ENCODE results near the gene ATP5PO. TPM values are rescaled to one million over a fixed set of nuclear protein-coding genes. Genes with fewer than 3 reads are reported as not detected.
A peak's percentile ranks its signal among the peaks of the same experiment; 100 is the strongest.

ATP5PO gene
- total RNA-seq, 1 donor from 2014 or later = 309 TPM

DNA sequence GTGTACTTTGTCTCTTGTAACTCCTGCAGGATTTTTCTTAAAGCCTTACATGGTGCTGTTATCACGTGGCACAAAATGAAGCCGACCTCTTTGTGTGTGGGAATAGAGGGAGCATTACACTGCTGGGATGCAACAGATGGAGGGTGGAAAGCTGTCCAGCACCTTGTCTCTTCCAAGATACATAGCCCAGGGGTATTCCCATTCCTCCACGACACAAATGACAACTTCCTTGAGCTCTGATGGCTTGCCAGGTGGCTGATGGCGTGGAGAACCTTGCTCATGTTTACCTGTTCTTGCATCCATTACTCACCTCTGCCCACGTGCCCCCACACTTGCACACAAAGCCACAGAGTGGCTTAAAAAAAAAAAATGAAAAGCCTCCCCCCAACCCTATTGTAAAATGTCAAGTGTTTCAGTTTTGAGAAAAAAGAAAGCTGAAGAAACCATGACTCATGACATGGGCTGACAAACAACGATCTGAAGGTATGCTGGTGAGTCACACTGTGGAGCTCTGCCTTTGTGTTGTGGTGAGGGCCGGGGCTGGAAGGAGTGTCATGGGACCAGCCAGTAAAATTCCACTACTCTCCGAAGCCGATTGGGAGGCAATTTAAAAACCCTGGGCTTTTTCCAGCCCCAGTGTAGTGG, 32.0 kb upstream of the ATP5PO start:
- peaks cover 20% of the 10 kb centered on the region for H3K4me1 ChIP-seq
- Mint-ChIP-seq H3K9me3 (peaks cover 27% of the 10 kb centered on the region), H3K27ac (peak overlapping the region; percentile 100), H3K27me3 (ENCODE audit: insufficient read depth, low read depth) (peaks cover 9% of the 10 kb centered on the region), H3K4me1 (peaks cover 46% of the 10 kb centered on the region), H3K4me3 (peak overlapping the region; percentile 28), H3K36me3 (peaks cover 11% of the 10 kb centered on the region)
- no peaks in the 10 kb centered on the region for H3K27me3 ChIP-seq
- H2AFZ ChIP-seq (replicated peaks) = peak overlapping the region; percentile 51
- no peaks in the 10 kb centered on the region for H4K20me1 ChIP-seq (ENCODE audit: low read depth)
- peak overlapping the region; percentile 51 for H3K27ac ChIP-seq
- peak overlapping the region; percentile 61 for H3K4me2 ChIP-seq
- no peak overlapping the region for H3K9ac ChIP-seq
- no peaks in the 10 kb centered on the region for H3K36me3 ChIP-seq
- H3K4me3 ChIP-seq = peak overlapping the region; percentile 22
- H3K9me3 ChIP-seq (ENCODE audit: low read depth) = no peaks in the 10 kb centered on the region
- H3K79me2 ChIP-seq (ENCODE audit: low read depth) = no peaks in the 10 kb centered on the region
- peak; percentile 78 for DNase-seq (ENCODE audit: low spot score)
- TF ChIP-seq, protein P1, sequence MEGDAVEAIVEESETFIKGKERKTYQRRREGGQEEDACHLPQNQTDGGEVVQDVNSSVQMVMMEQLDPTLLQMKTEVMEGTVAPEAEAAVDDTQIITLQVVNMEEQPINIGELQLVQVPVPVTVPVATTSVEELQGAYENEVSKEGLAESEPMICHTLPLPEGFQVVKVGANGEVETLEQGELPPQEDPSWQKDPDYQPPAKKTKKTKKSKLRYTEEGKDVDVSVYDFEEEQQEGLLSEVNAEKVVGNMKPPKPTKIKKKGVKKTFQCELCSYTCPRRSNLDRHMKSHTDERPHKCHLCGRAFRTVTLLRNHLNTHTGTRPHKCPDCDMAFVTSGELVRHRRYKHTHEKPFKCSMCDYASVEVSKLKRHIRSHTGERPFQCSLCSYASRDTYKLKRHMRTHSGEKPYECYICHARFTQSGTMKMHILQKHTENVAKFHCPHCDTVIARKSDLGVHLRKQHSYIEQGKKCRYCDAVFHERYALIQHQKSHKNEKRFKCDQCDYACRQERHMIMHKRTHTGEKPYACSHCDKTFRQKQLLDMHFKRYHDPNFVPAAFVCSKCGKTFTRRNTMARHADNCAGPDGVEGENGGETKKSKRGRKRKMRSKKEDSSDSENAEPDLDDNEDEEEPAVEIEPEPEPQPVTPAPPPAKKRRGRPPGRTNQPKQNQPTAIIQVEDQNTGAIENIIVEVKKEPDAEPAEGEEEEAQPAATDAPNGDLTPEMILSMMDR (IDR thresholded peaks at IDR 0.05) = no peak
- TF ChIP-seq EZH2phosphoT487 (IDR thresholded peaks at IDR 0.05) = no peak
- H3F3A ChIP-seq (ENCODE audit: low read depth) = peaks cover 21% of the 10 kb centered on the region

DNA sequence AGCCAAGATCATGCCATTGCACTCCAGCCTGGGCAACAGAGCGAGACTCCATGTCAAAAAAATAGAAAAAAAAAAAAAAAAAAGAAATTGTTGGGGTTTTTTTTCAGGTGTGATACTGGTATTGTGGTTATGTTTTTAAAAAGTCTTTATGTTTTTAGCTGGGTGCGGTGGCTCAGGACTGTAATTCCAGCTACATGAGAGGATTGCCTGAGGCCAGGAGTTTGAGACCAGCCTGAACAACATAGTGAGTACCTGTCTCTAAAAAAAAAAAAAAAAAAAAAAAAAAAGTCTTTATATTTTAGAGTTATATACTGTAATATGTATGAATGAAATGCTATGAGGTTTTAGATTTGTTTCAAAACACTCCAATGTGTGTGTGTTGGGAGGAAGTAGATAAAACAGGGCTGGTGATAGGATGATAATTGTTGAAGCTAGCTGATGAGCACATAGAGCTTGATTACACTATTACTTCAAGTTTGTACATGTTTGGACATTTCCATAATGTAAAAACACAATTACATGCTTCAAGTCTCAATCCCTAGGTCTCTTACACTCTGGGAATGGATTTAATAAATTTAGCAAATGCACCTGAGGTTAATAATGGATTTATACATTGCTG, 30.2 kb upstream of the ATP5PO start:
- H3F3A ChIP-seq (ENCODE audit: low read depth) = peaks cover 21% of the 10 kb centered on the region
- peaks cover 23% of the 10 kb centered on the region for H3K9me3 Mint-ChIP-seq

DNA sequence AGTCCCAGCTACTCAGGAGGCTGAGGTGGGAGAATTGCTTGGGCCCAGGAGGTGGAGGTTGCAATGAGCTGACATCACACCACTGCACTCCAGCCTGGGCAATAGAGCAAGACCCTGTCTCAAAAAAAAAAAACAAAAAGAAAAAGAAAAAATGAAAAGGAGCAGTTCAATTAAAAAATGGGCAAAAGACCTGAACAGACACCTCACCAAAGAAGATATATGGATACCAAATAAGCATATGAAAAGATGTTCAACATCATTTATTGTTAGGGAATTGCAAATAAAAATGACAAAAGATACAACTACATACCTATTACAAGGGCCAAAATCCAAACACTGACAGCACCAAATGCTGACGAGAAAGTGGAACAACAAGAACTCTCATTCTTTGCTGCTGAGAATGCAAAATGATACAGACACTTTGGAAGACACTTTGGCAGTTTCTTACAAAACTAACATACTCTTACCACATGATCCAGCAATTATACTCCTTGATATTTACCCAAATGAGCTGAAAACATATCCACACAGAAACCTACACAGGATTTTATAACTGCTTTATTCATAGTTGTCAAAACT, 28.7 kb upstream of the ATP5PO start:
- no peak for DNase-seq (ENCODE audit: low spot score)
- Mint-ChIP-seq H3K4me1 (peaks cover 55% of the 10 kb centered on the region), H3K27me3 (ENCODE audit: insufficient read depth, low read depth) (peaks cover 5% of the 10 kb centered on the region), H3K9me3 (peaks cover 23% of the 10 kb centered on the region), H3K4me3 (no peak overlapping the region), H3K36me3 (peaks cover 7% of the 10 kb centered on the region), H3K27ac (no peak overlapping the region)
- Histone ChIP-seq H3K27me3 (no peaks in the 10 kb centered on the region), H3K4me1 (peaks cover 20% of the 10 kb centered on the region), H2AFZ (replicated peaks) (no peak overlapping the region), H3K79me2 (ENCODE audit: low read depth) (no peaks in the 10 kb centered on the region), H3K36me3 (no peaks in the 10 kb centered on the region), H3K4me3 (no peak overlapping the region), H3K4me2 (no peak overlapping the region), H3K9me3 (ENCODE audit: low read depth) (no peaks in the 10 kb centered on the region), H4K20me1 (ENCODE audit: low read depth) (no peaks in the 10 kb centered on the region), H3K27ac (no peak overlapping the region), H3F3A (ENCODE audit: low read depth) (peaks cover 21% of the 10 kb centered on the region), H3K9ac (no peak overlapping the region)
- TF ChIP-seq EZH2 (IDR thresholded peaks at IDR 0.05) (no peak), EZH2phosphoT487 (IDR thresholded peaks at IDR 0.05) (no peak)
- TF ChIP-seq, protein P1 (IDR thresholded peaks at IDR 0.05) = no peak

More for the DNA sequence above, 30.2 kb upstream of the ATP5PO start:
- Histone ChIP-seq H2AFZ (replicated peaks) (no peak overlapping the region), H3K79me2 (ENCODE audit: low read depth) (no peaks in the 10 kb centered on the region), H3K36me3 (no peaks in the 10 kb centered on the region), H3K27me3 (no peaks in the 10 kb centered on the region), H3K9ac (no peak overlapping the region), H3K4me2 (no peak overlapping the region), H3K4me1 (peaks cover 20% of the 10 kb centered on the region), H3K4me3 (no peak overlapping the region), H3K27ac (no peak overlapping the region), H4K20me1 (ENCODE audit: low read depth) (no peaks in the 10 kb centered on the region), H3K9me3 (ENCODE audit: low read depth) (no peaks in the 10 kb centered on the region)
- Mint-ChIP-seq H3K27ac (peak overlapping the region; percentile 66), H3K27me3 (ENCODE audit: insufficient read depth, low read depth) (peaks cover 9% of the 10 kb centered on the region), H3K4me1 (peaks cover 55% of the 10 kb centered on the region), H3K4me3 (no peak overlapping the region), H3K36me3 (peaks cover 9% of the 10 kb centered on the region)
- TF ChIP-seq, protein P1 (IDR thresholded peaks at IDR 0.05) = no peak
- no peak for TF ChIP-seq EZH2phosphoT487 (IDR thresholded peaks at IDR 0.05)
- no peak for TF ChIP-seq EZH2 (IDR thresholded peaks at IDR 0.05)
- no peak for DNase-seq (ENCODE audit: low spot score)

Measured in neural progenitor cell (in vitro differentiated cells).